K562 (cell line): ENCODE measurements around the gene NPC1. TPM values are rescaled to one million over a fixed set of nuclear protein-coding genes. Genes with fewer than 3 reads are reported as not detected.

Experiments used
- CC2D1A ChIP-seq: fragments of 450-650 bp; IDR thresholded peaks from 2 replicates; pipeline ENCODE4 v1.6.1; 2017; ENCODE audit warnings: mild to moderate bottlenecking
- HSF4 ChIP-seq: fragments of 250-450 bp; sonication (Bioruptor Pico); IDR thresholded peaks from 2 replicates; pipeline ENCODE4 v2.1.2; 2022; ENCODE audit warnings: mild to moderate bottlenecking, moderate library complexity, borderline replicate concordance
- NBN ChIP-seq: fragments of 450-650 bp; IDR thresholded peaks from 2 replicates; pipeline ENCODE4 v1.6.1; 2016; ENCODE audit warnings: low read depth, mild to moderate bottlenecking
- SAFB ChIP-seq: fragments of 200-400 bp; formaldehyde crosslinking; IDR thresholded peaks from 2 replicates; pipeline ENCODE4 v1.6.1; 2017; ENCODE audit warnings: low read depth, low read length, borderline replicate concordance
- TEAD1 ChIP-seq, 2 experiments: fragments of 450-650 bp in 1 of 2; sonication (generic) in 1 of 2; formaldehyde crosslinking; IDR thresholded peaks; 2 replicates each; pipeline versions ENCODE4 v1.4.0 to v1.8.0; 2020 to 2022; ENCODE audit warnings: mild to moderate bottlenecking in 2 of 2, missing genetic modification reagents in 1 of 2
- TGIF2 ChIP-seq: sonication (generic); formaldehyde crosslinking; IDR thresholded peaks from 2 replicates; pipeline ENCODE4 v1.8.1; 2022; ENCODE audit warnings: mild to moderate bottlenecking, missing genetic modification reagents, moderate library complexity
- ZNF140 ChIP-seq: fragments of 250-450 bp; sonication (Bioruptor Pico); IDR thresholded peaks from 2 replicates; pipeline ENCODE4 v1.8.0; 2021; ENCODE audit warnings: moderate library complexity, mild to moderate bottlenecking, inconsistent platforms
- polyA plus RNA-seq, 8 experiments: library from polyadenylated mRNA; depleted of rRNA in 4 of 8; stranded (reverse) in 5 of 8; unstranded in 3 of 8; fragments of >200 nt; fragmentation: Nextera tagmentation in 2 of 8; fragmentation: Illumina TruSeq in 1 of 8; extraction: Ambion mirVana in 2 of 8; extraction: Trizol in 1 of 8; gene quantifications; 2 replicates each; pipeline versions ENCODE4 v1.2.1 to v1.2.3, GENCODE V29; 2011 to 2014; ENCODE audit warnings: inconsistent platforms in 1 of 8, missing spikeins in 1 of 8
- total RNA-seq, 7 experiments: library from RNA; depleted of rRNA in 6 of 7; stranded (reverse); fragments of >200 nt in 6 of 7; fragmentation: Illumina TruSeq in 2 of 7; extraction: Trizol in 2 of 7; gene quantifications; 2 replicates each; pipeline versions ENCODE4 v1.2.1 to v1.2.3, GENCODE V29; 2011 to 2021; ENCODE audit warnings: low replicate concordance in 1 of 7
- TF ChIP-seq, protein P1 (sequence below): sonication (generic); IDR thresholded peaks from 2 replicates; pipeline ENCODE4 v1.6.1; 2016
- TF ChIP-seq, protein P2 (sequence below): fragments of 450-650 bp; formaldehyde crosslinking; IDR thresholded peaks from 2 replicates; pipeline ENCODE4 v1.4.0; 2020; ENCODE audit warnings: mild to moderate bottlenecking, mixed read lengths

Gene NPC1
- total and polyA plus RNA-seq, 9 of the 15 experiments (the other 6 are each of a cell fraction or from before 2014, with no cell fraction given), result 17.1 to 45.9 (median 27.6) TPM

DNA sequence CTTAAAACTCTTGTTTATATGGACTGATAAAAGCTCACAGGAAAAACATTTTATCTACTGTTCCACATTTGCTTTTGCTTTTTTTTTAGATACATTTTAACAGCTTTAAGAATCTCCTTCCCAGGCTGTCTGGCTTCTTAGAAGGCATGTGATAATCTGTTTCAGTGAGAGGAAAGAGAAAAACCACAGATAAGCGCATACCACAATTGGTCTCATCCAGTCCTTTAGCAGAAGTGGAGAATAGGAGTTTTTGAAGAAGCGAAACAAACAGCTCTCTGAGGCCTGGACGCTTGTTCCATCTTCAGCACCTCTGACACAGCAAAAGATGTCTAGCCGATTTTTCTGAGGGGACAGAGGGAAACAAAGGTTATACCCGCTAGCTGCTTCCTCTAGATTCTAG lies 45.4 kb downstream of the NPC1 start (continued):
- TF ChIP-seq, protein P1, sequence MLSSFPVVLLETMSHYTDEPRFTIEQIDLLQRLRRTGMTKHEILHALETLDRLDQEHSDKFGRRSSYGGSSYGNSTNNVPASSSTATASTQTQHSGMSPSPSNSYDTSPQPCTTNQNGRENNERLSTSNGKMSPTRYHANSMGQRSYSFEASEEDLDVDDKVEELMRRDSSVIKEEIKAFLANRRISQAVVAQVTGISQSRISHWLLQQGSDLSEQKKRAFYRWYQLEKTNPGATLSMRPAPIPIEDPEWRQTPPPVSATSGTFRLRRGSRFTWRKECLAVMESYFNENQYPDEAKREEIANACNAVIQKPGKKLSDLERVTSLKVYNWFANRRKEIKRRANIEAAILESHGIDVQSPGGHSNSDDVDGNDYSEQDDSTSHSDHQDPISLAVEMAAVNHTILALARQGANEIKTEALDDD, result 0 out of 2 replicates have a peak, but pooled peaks have one; percentile 45
- TF ChIP-seq HSF4 (CRISPR knock-in tag) (no peak), ZNF140 (CRISPR knock-in tag) (no peak), TEAD1 (CRISPR knock-in tag; IDR thresholded peaks at IDR 0.05) (peak in 1 of 2 experiments; percentile 95; a peak in 2 of 4 replicates), NBN (peak; percentile 79; the same call in 1 of the 2 replicates), SAFB (no peak), TGIF2 (no peak), CC2D1A (no peak)
- TF ChIP-seq, protein P2, sequence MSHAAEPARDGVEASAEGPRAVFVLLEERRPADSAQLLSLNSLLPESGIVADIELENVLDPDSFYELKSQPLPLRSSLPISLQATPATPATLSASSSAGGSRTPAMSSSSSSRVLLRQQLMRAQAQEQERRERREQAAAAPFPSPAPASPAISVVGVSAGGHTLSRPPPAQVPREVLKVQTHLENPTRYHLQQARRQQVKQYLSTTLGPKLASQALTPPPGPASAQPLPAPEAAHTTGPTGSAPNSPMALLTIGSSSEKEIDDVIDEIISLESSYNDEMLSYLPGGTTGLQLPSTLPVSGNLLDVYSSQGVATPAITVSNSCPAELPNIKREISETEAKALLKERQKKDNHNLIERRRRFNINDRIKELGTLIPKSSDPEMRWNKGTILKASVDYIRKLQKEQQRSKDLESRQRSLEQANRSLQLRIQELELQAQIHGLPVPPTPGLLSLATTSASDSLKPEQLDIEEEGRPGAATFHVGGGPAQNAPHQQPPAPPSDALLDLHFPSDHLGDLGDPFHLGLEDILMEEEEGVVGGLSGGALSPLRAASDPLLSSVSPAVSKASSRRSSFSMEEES (CRISPR knock-in tag), result no peak
